H1 (cell line): ENCODE measurements around the gene INPP5B. TPM values are rescaled to one million over a fixed set of nuclear protein-coding genes. Genes with fewer than 3 reads are reported as not detected.

Experiments used
- CTCF ChIA-PET: fragments of 300-600 bp; sonication (Branson Sonifier 250); formaldehyde crosslinking; loops from one replicate; lab custom pipeline; 2021; ENCODE audit not compliant: partially characterized antibody; lab: Charles Lee
- POLR2A ChIA-PET: fragments of 300-600 bp; sonication (Branson Sonifier 250); formaldehyde crosslinking; loops from one replicate; lab custom pipeline; 2021; ENCODE audit warnings: inconsistent platforms; ENCODE audit not compliant: partially characterized antibody; lab: Charles Lee
- DNase-seq, 2 experiments: peaks; one replicate each; pipeline versions ENCODE4 v3.0.0 to v3.0.0-alpha.2; 2010 to 2022; ENCODE audit warnings: low spot score in 2 of 2, low read depth in 1 of 2, mixed read lengths in 1 of 2
- FAIRE-seq: peaks from 2 replicates; lab custom pipeline; 2011; peaks lifted over from hg19 to GRCh38; lab: Jason Lieb, UNC
- H2AFZ ChIP-seq: 2 replicates; pipeline ENCODE4 v1.8.1; 2012; ENCODE audit warnings: low read length, inconsistent platforms
- H2AK5ac ChIP-seq: 2 replicates; pipeline ENCODE4 v1.6.1; 2013; ENCODE audit warnings: low read depth, low read length
- H2BK120ac ChIP-seq: replicated peaks from 2 replicates; pipeline ENCODE3; 2013; ENCODE audit warnings: low read depth, low read length, inconsistent platforms
- H2BK12ac ChIP-seq: 2 replicates; pipeline ENCODE4 v1.6.1; 2013; ENCODE audit warnings: low read depth, low read length
- H2BK15ac ChIP-seq: 2 replicates; pipeline ENCODE4 v1.6.1; 2013; ENCODE audit warnings: low read length
- H2BK20ac ChIP-seq: 2 replicates; pipeline ENCODE4 v1.6.1; 2013; ENCODE audit warnings: low read length
- H2BK5ac ChIP-seq: 2 replicates; pipeline ENCODE4 v1.6.1; 2013; ENCODE audit warnings: low read depth, low read length
- H3K14ac ChIP-seq: 2 replicates; pipeline ENCODE4 v1.6.1; 2013; ENCODE audit warnings: inconsistent platforms; ENCODE audit not compliant: insufficient read length
- H3K18ac ChIP-seq: 2 replicates; pipeline ENCODE4 v1.6.1; 2013; ENCODE audit warnings: low read length; ENCODE audit errors: extremely low read depth
- H3K23ac ChIP-seq: 2 replicates; pipeline ENCODE4 v1.6.1; 2013; ENCODE audit warnings: inconsistent platforms; ENCODE audit not compliant: insufficient read length
- H3K23me2 ChIP-seq: 2 replicates; pipeline ENCODE4 v1.6.1; 2013; ENCODE audit warnings: low read depth, low read length
- H3K27ac ChIP-seq: 2 replicates; pipeline ENCODE4 v1.6.1; 2011; ENCODE audit warnings: low read depth, low read length, inconsistent platforms
- H3K27me3 ChIP-seq, 4 experiments: replicated peaks in 1 of 4; 1 replicate in 1 of 4; 2 replicates in 3 of 4; pipeline versions ENCODE4 v1.6.1 to v1.8.1; 2011 to 2013; ENCODE audit warnings: low read length in 3 of 4, mild to moderate bottlenecking in 3 of 4, inconsistent platforms in 2 of 4, mixed read lengths in 2 of 4, moderate library complexity in 1 of 4; ENCODE audit not compliant: control insufficient read depth in 3 of 4, insufficient read depth in 3 of 4; ENCODE audit errors: extremely low read depth in 1 of 4
- H3K36me3 ChIP-seq, 4 experiments: 2 replicates each; pipeline versions ENCODE4 v1.6.1 to v1.8.1; 2011 to 2013; ENCODE audit warnings: mild to moderate bottlenecking in 4 of 4, low read length in 3 of 4, moderate library complexity in 2 of 4, control low read depth in 1 of 4, inconsistent platforms in 1 of 4; ENCODE audit not compliant: insufficient read depth in 4 of 4, control insufficient read depth in 2 of 4
- H3K4ac ChIP-seq: replicated peaks from 2 replicates; pipeline ENCODE3; 2013; ENCODE audit warnings: low read length, low read depth, mixed read lengths, inconsistent platforms; ENCODE audit not compliant: insufficient read length
- H3K4me1 ChIP-seq, 4 experiments: replicated peaks in 1 of 4; 1 replicate in 1 of 4; 2 replicates in 3 of 4; pipeline versions ENCODE4 v1.6.1 to v1.8.1; 2011 to 2013; ENCODE audit warnings: low read length in 3 of 4, inconsistent platforms in 2 of 4, mixed read lengths in 1 of 4; ENCODE audit not compliant: insufficient read depth in 4 of 4, control insufficient read depth in 3 of 4
- H3K4me2 ChIP-seq, 2 experiments: 2 replicates each; pipeline versions ENCODE4 v1.6.1 to v1.8.1; 2011 to 2013; ENCODE audit warnings: low read depth in 2 of 2, low read length in 2 of 2, control low read depth in 1 of 2, inconsistent platforms in 1 of 2, mild to moderate bottlenecking in 1 of 2; ENCODE audit not compliant: insufficient read depth in 1 of 2
- H3K4me3 ChIP-seq, 4 experiments: fragments of 200-600, 300-600 bp in 1 of 4; sonication (generic), shearing (Covaris generic), sonication (Bioruptor Twin) in 1 of 4; 2 replicates each; pipeline versions ENCODE4 v1.5.1 to v1.8.1; 2011 to 2016; ENCODE audit warnings: low read length in 4 of 4, low read depth in 3 of 4, control low read depth in 2 of 4, inconsistent platforms in 2 of 4, mild to moderate bottlenecking in 2 of 4, mixed read lengths in 1 of 4, moderate library complexity in 1 of 4; ENCODE audit not compliant: insufficient read depth in 2 of 4; ENCODE audit errors: extremely low read depth in 1 of 4
- H3K56ac ChIP-seq: replicated peaks from 2 replicates; pipeline ENCODE3; 2013; ENCODE audit warnings: low read depth, mild to moderate bottlenecking, mixed read lengths, low read length, inconsistent platforms; ENCODE audit not compliant: insufficient read length
- H3K79me1 ChIP-seq: 2 replicates; pipeline ENCODE4 v1.6.1; 2013; ENCODE audit warnings: low read depth, low read length, control low read depth
- H3K79me2 ChIP-seq, 2 experiments: 2 replicates each; pipeline versions ENCODE4 v1.6.1 to v1.8.1; 2012 to 2013; ENCODE audit warnings: low read length in 2 of 2, mild to moderate bottlenecking in 2 of 2, inconsistent platforms in 1 of 2; ENCODE audit not compliant: insufficient read depth in 2 of 2, control insufficient read depth in 1 of 2
- H3K9ac ChIP-seq, 4 experiments: replicated peaks in 1 of 4; 1 replicate in 1 of 4; 2 replicates in 3 of 4; pipeline versions ENCODE4 v1.6.1 to v1.8.1; 2011 to 2013; ENCODE audit warnings: low read depth in 3 of 4, low read length in 3 of 4, control low read depth in 2 of 4, mild to moderate bottlenecking in 2 of 4, moderate library complexity in 2 of 4, inconsistent platforms in 1 of 4; ENCODE audit errors: extremely low read depth in 1 of 4
- H3K9me3 ChIP-seq, 2 experiments: 2 replicates each; pipeline versions ENCODE4 v1.6.1 to v1.8.1; 2012 to 2013; ENCODE audit warnings: mild to moderate bottlenecking in 2 of 2, moderate library complexity in 2 of 2, control low read depth in 1 of 2, inconsistent platforms in 1 of 2, low read depth in 1 of 2, low read length in 1 of 2, mixed read lengths in 1 of 2; ENCODE audit not compliant: insufficient read depth in 2 of 2
- H4K20me1 ChIP-seq, 2 experiments: replicated peaks in 1 of 2; 2 replicates each; pipeline versions ENCODE3 to v1.8.1; 2011 to 2013; ENCODE audit warnings: inconsistent platforms in 2 of 2, low read length in 2 of 2, mild to moderate bottlenecking in 1 of 2; ENCODE audit not compliant: insufficient read depth in 2 of 2, control insufficient read depth in 1 of 2
- H4K5ac ChIP-seq: 2 replicates; pipeline ENCODE4 v1.6.1; 2013; ENCODE audit warnings: low read length, low read depth, mixed read lengths, inconsistent platforms; ENCODE audit not compliant: insufficient read length
- H4K8ac ChIP-seq: 2 replicates; pipeline ENCODE4 v1.8.0; 2013; ENCODE audit warnings: mild to moderate bottlenecking, moderate library complexity, low read length, inconsistent platforms; ENCODE audit not compliant: insufficient read depth; ENCODE audit errors: extremely low read depth
- H4K91ac ChIP-seq: replicated peaks from 2 replicates; pipeline ENCODE3; 2013; ENCODE audit warnings: low read length, mixed read lengths, inconsistent platforms; ENCODE audit not compliant: insufficient read length
- ATF3 ChIP-seq: IDR thresholded peaks from 2 replicates; pipeline ENCODE4 v1.6.1; 2011; ENCODE audit warnings: low read depth, mild to moderate bottlenecking, low read length; ENCODE audit not compliant: insufficient read depth
- BCL11A ChIP-seq, 2 experiments: IDR thresholded peaks; one replicate each; pipeline ENCODE4 v1.6.1; 2011; ENCODE audit warnings: low read depth in 2 of 2, low read length in 2 of 2, mild to moderate bottlenecking in 2 of 2
- BRCA1 ChIP-seq: IDR thresholded peaks from 2 replicates; pipeline ENCODE4 v1.6.1; 2012; ENCODE audit warnings: low read depth, low read length, improper control_type of control experiment
- CEBPB ChIP-seq: IDR thresholded peaks from 2 replicates; pipeline ENCODE4 v1.6.1; 2012; ENCODE audit warnings: low read depth, low read length
- CTCF ChIP-seq, 3 experiments: IDR thresholded peaks; 1 replicate in 2 of 3; 2 replicates in 1 of 3; pipeline versions ENCODE4 v1.5.1 to v1.6.1; 2011; ENCODE audit warnings: low read length in 3 of 3, mild to moderate bottlenecking in 3 of 3, inconsistent platforms in 2 of 3, low read depth in 1 of 3, moderate library complexity in 1 of 3; ENCODE audit not compliant: insufficient read depth in 1 of 3; ENCODE audit errors: control extremely low read depth in 1 of 3
- KDM4A ChIP-seq: IDR thresholded peaks from one replicate; pipeline ENCODE4 v1.7.1; 2012; ENCODE audit warnings: low read depth, mild to moderate bottlenecking, moderate library complexity, low read length, inconsistent platforms; ENCODE audit not compliant: severe bottlenecking
- PHF8 ChIP-seq: fragments of 200-600 bp; sonication (generic); conservative IDR thresholded peaks from 2 replicates; pipeline ENCODE4 v1.7.1; 2012; ENCODE audit warnings: low read depth, mild to moderate bottlenecking, inconsistent platforms, low read length, moderate library complexity
- POU5F1 ChIP-seq: IDR thresholded peaks from 2 replicates; pipeline ENCODE4 v1.6.1; 2011; ENCODE audit warnings: low read depth, mild to moderate bottlenecking, low read length, moderate library complexity
- SP4 ChIP-seq: IDR thresholded peaks from 2 replicates; pipeline ENCODE4 v1.6.1; 2012; ENCODE audit warnings: low read length, inconsistent platforms
- ZNF274 ChIP-seq: IDR thresholded peaks from 2 replicates; pipeline ENCODE4 v1.7.0; 2012; ENCODE audit warnings: low read length, borderline replicate concordance; ENCODE audit errors: extremely low read depth
- WGBS, 2 experiments: shearing (Covaris generic) in 1 of 2; methylation state at CpG; one replicate each; pipeline versions ENCODE4 v1.1.6 to v1.1.7; 2013 to 2015; ENCODE audit warnings: low lambda C conversion rate in 2 of 2, mixed read lengths in 2 of 2, inconsistent platforms in 1 of 2, low coverage in 1 of 2, missing lambda C conversion rate in 1 of 2; ENCODE audit not compliant: insufficient replicate concordance in 2 of 2, insufficient coverage in 1 of 2, insufficient read length in 1 of 2; ENCODE audit errors: extremely low coverage in 1 of 2, missing lambda C conversion rate in 1 of 2; 5-methylcytosine and 5-hydroxymethylcytosine counted together
- polyA plus RNA-seq, 7 experiments: library from polyadenylated mRNA; depleted of rRNA in 3 of 7; stranded (reverse) in 5 of 7; unstranded in 2 of 7; fragments of >200 nt in 5 of 7; fragments of 200-250 nt in 2 of 7; gene quantifications; 1 replicate in 5 of 7; 2 replicates in 1 of 7; 4 replicates in 1 of 7; pipeline versions ENCODE4 v1.2.1 to v1.2.3, GENCODE V29; 2011 to 2013; ENCODE audit warnings: missing spikeins in 2 of 7, mixed read lengths in 2 of 7
- total RNA-seq: library from RNA; stranded (reverse); fragmentation: NEBNext Ultra II Directional; extraction: Animal tissue kit (Norgen Biotek cat#: 25700); gene quantifications from 2 replicates; pipeline ENCODE4 v1.2.1, GENCODE V29; 2021

INPP5B gene
- total and polyA plus RNA-seq, 2 of the 8 experiments (the other 6 are each of a cell fraction or from before 2014, with no cell fraction given), result 14.0 to 23.7 TPM

GRCh38 chr1:37854406-37854805 lies 92.4 kb downstream of the INPP5B start:
- Histone ChIP-seq H3K27me3 (no peaks in the 10 kb centered on the region), H2AK5ac (no peak overlapping the region), H3K56ac (no peak overlapping the region), H3K27ac (no peak overlapping the region), H4K20me1 (peaks cover 0 to 6% of the 10 kb centered on the region in 2 experiments), H2BK20ac (no peak overlapping the region), H4K8ac (no peak overlapping the region), H2BK5ac (no peak overlapping the region), H2BK120ac (no peak overlapping the region), H3K4ac (no peak overlapping the region), H3K4me3 (no peak overlapping the region), H3K18ac (no peak overlapping the region), H4K5ac (no peak overlapping the region), H2AFZ (no peak overlapping the region), H4K91ac (no peak overlapping the region), H3K79me2 (peaks cover 0 to 46% of the 10 kb centered on the region in 2 experiments; a peak in 3 of 4 replicates), H3K14ac (no peak overlapping the region), H3K9me3 (no peaks in the 10 kb centered on the region), H3K4me1 (no peaks in the 10 kb centered on the region), H3K36me3 (peaks cover 5 to 11% (median 8%) of the 10 kb centered on the region in 4 experiments; a peak in 6 of 8 replicates), H3K9ac (no peak overlapping the region), H2BK12ac (no peak overlapping the region), H3K79me1 (0 out of 2 replicates have a peak, but pooled peaks cover 7% of the 10 kb centered on the region), H3K23ac (no peak overlapping the region), H3K23me2 (no peaks in the 10 kb centered on the region; the same call in 1 of the 2 replicates), H2BK15ac (no peak overlapping the region), H3K4me2 (no peak overlapping the region)
- no peak for FAIRE-seq
- no peak for DNase-seq
- POLR2A ChIA-PET, result interaction anchor here (1.3 kb wide), 1 partner anchor 47 kb away, joined by 3 read pairs; the partner anchor contains the start of gene C1orf122
- 97% methylated on average over 6 of the region's 6 CpGs; no CpG with 5 or more reads in 1 of the 2 experiments for WGBS, 2 experiments
- CTCF ChIA-PET, result no interaction called here
- TF ChIP-seq CEBPB (no peak), BCL11A (IDR thresholded peaks at IDR 0.05; ENCODE audit: low read depth in 2 of 2, low read length in 2 of 2) (no peak), CTCF (IDR thresholded peaks at IDR 0.05; ENCODE audit: control extremely low read depth in 1 of 3, insufficient read depth in 1 of 3, low read depth in 1 of 3, low read length in 3 of 3) (no peak), PHF8 (no peak), POU5F1 (no peak), ATF3 (no peak), KDM4A (no peak), ZNF274 (no peak), BRCA1 (no peak), SP4 (no peak)
